ENCODE results near the gene STEAP4.

DNA sequence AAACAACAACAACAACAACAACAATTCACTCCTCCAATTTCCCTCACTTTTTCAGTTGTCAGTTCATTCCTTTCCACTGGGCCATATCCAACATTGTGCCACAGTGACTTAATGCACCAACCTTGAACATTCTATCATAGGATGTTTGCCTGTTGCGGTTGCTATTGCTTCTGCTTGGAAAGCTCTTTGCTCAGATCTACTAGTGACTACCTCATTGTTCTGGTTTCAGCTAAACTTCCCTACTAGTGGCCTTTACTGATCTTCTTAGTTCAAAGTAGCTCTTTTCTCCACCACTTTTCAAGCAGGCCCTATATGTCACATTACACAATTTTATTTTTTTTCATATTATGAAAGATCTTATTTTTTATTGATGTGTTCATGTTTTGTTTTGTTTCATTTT, 9.8 kb upstream of the STEAP4 start:
- TF ChIP-seq, protein P1, sequence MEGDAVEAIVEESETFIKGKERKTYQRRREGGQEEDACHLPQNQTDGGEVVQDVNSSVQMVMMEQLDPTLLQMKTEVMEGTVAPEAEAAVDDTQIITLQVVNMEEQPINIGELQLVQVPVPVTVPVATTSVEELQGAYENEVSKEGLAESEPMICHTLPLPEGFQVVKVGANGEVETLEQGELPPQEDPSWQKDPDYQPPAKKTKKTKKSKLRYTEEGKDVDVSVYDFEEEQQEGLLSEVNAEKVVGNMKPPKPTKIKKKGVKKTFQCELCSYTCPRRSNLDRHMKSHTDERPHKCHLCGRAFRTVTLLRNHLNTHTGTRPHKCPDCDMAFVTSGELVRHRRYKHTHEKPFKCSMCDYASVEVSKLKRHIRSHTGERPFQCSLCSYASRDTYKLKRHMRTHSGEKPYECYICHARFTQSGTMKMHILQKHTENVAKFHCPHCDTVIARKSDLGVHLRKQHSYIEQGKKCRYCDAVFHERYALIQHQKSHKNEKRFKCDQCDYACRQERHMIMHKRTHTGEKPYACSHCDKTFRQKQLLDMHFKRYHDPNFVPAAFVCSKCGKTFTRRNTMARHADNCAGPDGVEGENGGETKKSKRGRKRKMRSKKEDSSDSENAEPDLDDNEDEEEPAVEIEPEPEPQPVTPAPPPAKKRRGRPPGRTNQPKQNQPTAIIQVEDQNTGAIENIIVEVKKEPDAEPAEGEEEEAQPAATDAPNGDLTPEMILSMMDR (IDR thresholded peaks at IDR 0.05): no peak
- no peak for TF ChIP-seq POLR2A (IDR thresholded peaks at IDR 0.05)
